HepG2 (cell line): ENCODE results near the gene MRPL14. TPM values are rescaled to one million over a fixed set of nuclear protein-coding genes. Genes with fewer than 3 reads are reported as not detected.

Experiments used
- HIC2 ChIP-seq: sonication (generic); formaldehyde crosslinking; IDR thresholded peaks from 2 replicates; pipeline ENCODE4 v1.9.0; 2022; ENCODE audit warnings: low read depth, missing genetic modification reagents
- NRL ChIP-seq: sonication (generic); formaldehyde crosslinking; IDR thresholded peaks from 2 replicates; pipeline ENCODE4 v1.5.0; 2020; ENCODE audit warnings: missing genetic modification reagents, mild to moderate bottlenecking, moderate library complexity, borderline replicate concordance
- ZBTB43 ChIP-seq: sonication (generic); formaldehyde crosslinking; conservative IDR thresholded peaks from 2 replicates; pipeline ENCODE4 v1.4.0; 2020; ENCODE audit warnings: missing genetic modification reagents
- ZFP41 ChIP-seq: sonication (generic); formaldehyde crosslinking; IDR thresholded peaks from 2 replicates; pipeline ENCODE4 v1.4.0; 2020; ENCODE audit warnings: mild to moderate bottlenecking, missing genetic modification reagents, borderline replicate concordance
- ZFP91 ChIP-seq: sonication (generic); formaldehyde crosslinking; IDR thresholded peaks from 2 replicates; pipeline ENCODE4 v1.9.0; 2022; ENCODE audit warnings: missing genetic modification reagents, mild to moderate bottlenecking, borderline replicate concordance
- ZNF253 ChIP-seq: sonication (generic); formaldehyde crosslinking; IDR thresholded peaks from 2 replicates; pipeline ENCODE4 v1.8.0; 2022; ENCODE audit warnings: mild to moderate bottlenecking, missing genetic modification reagents, borderline replicate concordance
- ZNF280B ChIP-seq: sonication (generic); formaldehyde crosslinking; IDR thresholded peaks from 2 replicates; pipeline ENCODE4 v1.5.0; 2020; ENCODE audit warnings: missing genetic modification reagents, mild to moderate bottlenecking, borderline replicate concordance
- ZNF891 ChIP-seq: sonication (generic); formaldehyde crosslinking; IDR thresholded peaks from 2 replicates; pipeline ENCODE4 v1.5.0; 2020; ENCODE audit warnings: mild to moderate bottlenecking, missing genetic modification reagents
- polyA plus RNA-seq, 8 experiments: library from polyadenylated mRNA; depleted of rRNA in 3 of 8; stranded (reverse) in 7 of 8; unstranded in 1 of 8; fragments of >200 nt; fragmentation: Illumina TruSeq in 4 of 8; extraction: Trizol in 4 of 8; gene quantifications; 2 replicates each; pipeline versions ENCODE4 v1.2.1 to v1.2.3, GENCODE V29; 2011 to 2016; ENCODE audit warnings: low read depth in 4 of 8, missing spikeins in 1 of 8, mixed read lengths in 1 of 8; ENCODE audit not compliant: insufficient read depth in 1 of 8
- total RNA-seq, 5 experiments: library from RNA; depleted of rRNA; stranded (reverse); fragments of >200 nt; fragmentation: Illumina TruSeq; extraction: Trizol; gene quantifications; 2 replicates each; pipeline ENCODE4 v1.2.3, GENCODE V29; 2016; ENCODE audit warnings: low read depth in 1 of 5

The MRPL14 gene
- total and polyA plus RNA-seq, 2 of the 13 experiments (the other 11 are each of a cell fraction or from before 2014, with no cell fraction given): 157 to 178 TPM

GRCh38 chr6:44086931-44087574 lies 40.2 kb downstream of the MRPL14 start (continued):
- TF ChIP-seq ZNF280B (CRISPR knock-in tag) (0 out of 2 replicates have a peak, but pooled peaks have one; percentile 25), NRL (CRISPR knock-in tag) (peak; percentile 49; the same call in 1 of the 2 replicates), ZNF891 (CRISPR knock-in tag) (peak; percentile 60; the same call in 1 of the 2 replicates), ZFP91 (peak; percentile 51; the same call in 1 of the 2 replicates), ZFP41 (CRISPR knock-in tag) (peak; percentile 29; the same call in 1 of the 2 replicates), ZNF253 (CRISPR knock-in tag) (0 out of 2 replicates have a peak, but pooled peaks have one; percentile 29), HIC2 (CRISPR knock-in tag) (peak; percentile 84; the same call in 1 of the 2 replicates), ZBTB43 (CRISPR knock-in tag) (no peak)
- TF ChIP-seq, all 625 proteins: peak for 13
